C4-2B (cell line): ENCODE measurements around the gene GJA4.

Source experiments
- ZFX ChIP-seq: fragments of 450-650 bp; IDR thresholded peaks from 2 replicates; pipeline ENCODE4 v1.6.1; 2017
- TF ChIP-seq, protein P1 (sequence below): fragments of 450-650 bp; conservative IDR thresholded peaks from 2 replicates; pipeline ENCODE4 v1.5.1; 2017; ENCODE audit warnings: mild to moderate bottlenecking

GRCh38 chr1:34749992-34750391, 42.8 kb upstream of the GJA4 start:
- TF ChIP-seq, protein P1, sequence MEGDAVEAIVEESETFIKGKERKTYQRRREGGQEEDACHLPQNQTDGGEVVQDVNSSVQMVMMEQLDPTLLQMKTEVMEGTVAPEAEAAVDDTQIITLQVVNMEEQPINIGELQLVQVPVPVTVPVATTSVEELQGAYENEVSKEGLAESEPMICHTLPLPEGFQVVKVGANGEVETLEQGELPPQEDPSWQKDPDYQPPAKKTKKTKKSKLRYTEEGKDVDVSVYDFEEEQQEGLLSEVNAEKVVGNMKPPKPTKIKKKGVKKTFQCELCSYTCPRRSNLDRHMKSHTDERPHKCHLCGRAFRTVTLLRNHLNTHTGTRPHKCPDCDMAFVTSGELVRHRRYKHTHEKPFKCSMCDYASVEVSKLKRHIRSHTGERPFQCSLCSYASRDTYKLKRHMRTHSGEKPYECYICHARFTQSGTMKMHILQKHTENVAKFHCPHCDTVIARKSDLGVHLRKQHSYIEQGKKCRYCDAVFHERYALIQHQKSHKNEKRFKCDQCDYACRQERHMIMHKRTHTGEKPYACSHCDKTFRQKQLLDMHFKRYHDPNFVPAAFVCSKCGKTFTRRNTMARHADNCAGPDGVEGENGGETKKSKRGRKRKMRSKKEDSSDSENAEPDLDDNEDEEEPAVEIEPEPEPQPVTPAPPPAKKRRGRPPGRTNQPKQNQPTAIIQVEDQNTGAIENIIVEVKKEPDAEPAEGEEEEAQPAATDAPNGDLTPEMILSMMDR: no peak
- TF ChIP-seq ZFX: no peak
